ENCODE data around the gene CELSR2. TPM values are rescaled to one million over a fixed set of nuclear protein-coding genes. Genes with fewer than 3 reads are reported as not detected.
A peak's percentile ranks its signal among the peaks of the same experiment; 100 is the strongest.

Gene CELSR2, protein sequence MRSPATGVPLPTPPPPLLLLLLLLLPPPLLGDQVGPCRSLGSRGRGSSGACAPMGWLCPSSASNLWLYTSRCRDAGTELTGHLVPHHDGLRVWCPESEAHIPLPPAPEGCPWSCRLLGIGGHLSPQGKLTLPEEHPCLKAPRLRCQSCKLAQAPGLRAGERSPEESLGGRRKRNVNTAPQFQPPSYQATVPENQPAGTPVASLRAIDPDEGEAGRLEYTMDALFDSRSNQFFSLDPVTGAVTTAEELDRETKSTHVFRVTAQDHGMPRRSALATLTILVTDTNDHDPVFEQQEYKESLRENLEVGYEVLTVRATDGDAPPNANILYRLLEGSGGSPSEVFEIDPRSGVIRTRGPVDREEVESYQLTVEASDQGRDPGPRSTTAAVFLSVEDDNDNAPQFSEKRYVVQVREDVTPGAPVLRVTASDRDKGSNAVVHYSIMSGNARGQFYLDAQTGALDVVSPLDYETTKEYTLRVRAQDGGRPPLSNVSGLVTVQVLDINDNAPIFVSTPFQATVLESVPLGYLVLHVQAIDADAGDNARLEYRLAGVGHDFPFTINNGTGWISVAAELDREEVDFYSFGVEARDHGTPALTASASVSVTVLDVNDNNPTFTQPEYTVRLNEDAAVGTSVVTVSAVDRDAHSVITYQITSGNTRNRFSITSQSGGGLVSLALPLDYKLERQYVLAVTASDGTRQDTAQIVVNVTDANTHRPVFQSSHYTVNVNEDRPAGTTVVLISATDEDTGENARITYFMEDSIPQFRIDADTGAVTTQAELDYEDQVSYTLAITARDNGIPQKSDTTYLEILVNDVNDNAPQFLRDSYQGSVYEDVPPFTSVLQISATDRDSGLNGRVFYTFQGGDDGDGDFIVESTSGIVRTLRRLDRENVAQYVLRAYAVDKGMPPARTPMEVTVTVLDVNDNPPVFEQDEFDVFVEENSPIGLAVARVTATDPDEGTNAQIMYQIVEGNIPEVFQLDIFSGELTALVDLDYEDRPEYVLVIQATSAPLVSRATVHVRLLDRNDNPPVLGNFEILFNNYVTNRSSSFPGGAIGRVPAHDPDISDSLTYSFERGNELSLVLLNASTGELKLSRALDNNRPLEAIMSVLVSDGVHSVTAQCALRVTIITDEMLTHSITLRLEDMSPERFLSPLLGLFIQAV (N-terminal part only)
- 0.43 and 1.2 TPM in 2 replicates for total RNA-seq (2014; rRNA removed; shearing (Covaris generic); ENCODE audit: low replicate concordance)

DNA sequence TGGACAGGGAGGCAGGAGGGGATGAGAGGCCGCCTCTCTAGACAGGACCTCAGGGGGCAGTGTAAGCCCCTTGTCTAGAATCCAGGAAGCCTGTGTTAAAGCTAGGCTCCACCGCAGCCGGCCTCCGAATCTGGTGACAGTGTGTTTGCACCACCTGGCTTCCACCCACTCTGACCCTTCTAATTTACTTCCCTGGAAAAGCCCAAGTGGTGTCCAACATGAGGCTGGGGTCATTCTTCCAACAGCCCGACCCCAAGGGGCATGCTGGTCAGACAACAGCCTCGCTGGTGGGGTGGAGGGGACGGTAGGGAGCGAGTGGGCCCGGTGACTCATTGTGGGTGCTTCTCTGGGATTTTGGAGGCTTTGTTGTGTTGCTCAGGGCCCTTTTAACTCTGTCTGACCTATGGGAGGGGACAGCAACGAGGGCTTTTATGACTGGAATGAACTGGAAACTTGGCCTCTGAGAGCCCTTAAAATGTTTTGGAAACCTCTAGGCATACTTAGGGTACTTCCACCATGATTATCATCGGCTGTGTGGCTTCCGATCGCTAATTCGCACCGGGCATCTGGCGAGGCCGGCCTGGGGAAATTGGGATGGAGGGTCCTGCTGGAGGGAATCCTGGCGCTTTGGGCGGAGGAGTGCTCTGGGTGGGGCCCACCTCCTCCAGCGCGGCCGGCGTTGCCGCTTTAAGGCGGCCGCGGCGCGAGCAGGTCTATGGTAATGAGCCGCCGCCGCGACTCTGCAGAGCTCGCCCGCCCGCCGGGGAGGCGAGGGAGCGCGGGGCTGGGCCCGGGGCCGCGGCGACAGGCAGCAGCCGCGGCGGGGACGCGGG lies at the start of gene CELSR2:
TSS of gene CELSR2 (plus strand) at position 743 of the 833 bp plus-strand sequence. CDS start 541 bp downstream, outside the sequence.
- Histone ChIP-seq H2AFZ (ENCODE audit: low read length) (no peak within 1 kb of the TSS), H3K9me3 (ENCODE audit: low read length) (no peaks in the 10 kb centered on the region), H3K9ac (ENCODE audit: low read length) (peak within 1 kb of the TSS; percentile 50), H3K4me2 (ENCODE audit: low read depth, low read length, poor library complexity, severe bottlenecking) (peak within 1 kb of the TSS; percentile 65), H3K27ac (ENCODE audit: low read length) (no peak within 1 kb of the TSS), H3K27me3 (ENCODE audit: low read length) (no peaks in the 10 kb centered on the region), H3K4me1 (ENCODE audit: low read length) (peaks cover 16% of the 10 kb centered on the region), H3K4me3 (ENCODE audit: low read length) (peak within 1 kb of the TSS; percentile 61; the same call in 1 of the 2 replicates), H3K36me3 (ENCODE audit: insufficient read depth, low read length) (no peaks in the 10 kb centered on the region), H4K20me1 (ENCODE audit: insufficient read depth, low read depth, low read length) (0 out of 2 replicates have a peak, but pooled peaks cover 5% of the 10 kb centered on the region), H3K79me2 (ENCODE audit: low read length) (no peaks in the 10 kb centered on the region), H3K9me2 (replicated peaks; ENCODE audit: insufficient read depth, low read length) (no peaks in the 10 kb centered on the region)
- peak; percentile 83 for DNase-seq

- Histone ChIP-seq H3K36me3 (ENCODE audit: insufficient read depth, low read length) (no peaks in the 10 kb centered on the region), H3K4me3 (ENCODE audit: low read length) (no peak overlapping the region), H4K20me1 (ENCODE audit: insufficient read depth, low read depth, low read length) (0 out of 2 replicates have a peak, but pooled peaks cover 5% of the 10 kb centered on the region), H3K9me3 (ENCODE audit: low read length) (no peaks in the 10 kb centered on the region), H2AFZ (ENCODE audit: low read length) (0 out of 2 replicates have a peak overlapping the region, but pooled peaks have one; percentile 56), H3K9me2 (replicated peaks; ENCODE audit: insufficient read depth, low read length) (no peaks in the 10 kb centered on the region), H3K9ac (ENCODE audit: low read length) (no peak overlapping the region), H3K27ac (ENCODE audit: low read length) (no peak overlapping the region), H3K4me1 (ENCODE audit: low read length) (no peaks in the 10 kb centered on the region), H3K27me3 (ENCODE audit: low read length) (no peaks in the 10 kb centered on the region), H3K4me2 (ENCODE audit: low read depth, low read length, poor library complexity, severe bottlenecking) (no peak overlapping the region), H3K79me2 (ENCODE audit: low read length) (no peaks in the 10 kb centered on the region)
- no peak for DNase-seq
These were observed 49.6 kb upstream of the CELSR2 start for GRCh38 chr1:109199710-109200109.

- peak; percentile 81 for DNase-seq
- H3K9ac ChIP-seq (ENCODE audit: low read length), result no peak overlapping the region
- H3K27me3 ChIP-seq (ENCODE audit: low read length), result no peaks in the 10 kb centered on the region
- H3K36me3 ChIP-seq (ENCODE audit: insufficient read depth, low read length), result no peaks in the 10 kb centered on the region
- 0 out of 2 replicates have a peak, but pooled peaks cover 5% of the 10 kb centered on the region for H4K20me1 ChIP-seq (ENCODE audit: insufficient read depth, low read depth, low read length)
- no peak overlapping the region for H3K4me2 ChIP-seq (ENCODE audit: low read depth, low read length, poor library complexity, severe bottlenecking)
- no peaks in the 10 kb centered on the region for H3K4me1 ChIP-seq (ENCODE audit: low read length)
- H2AFZ ChIP-seq (ENCODE audit: low read length), result no peak overlapping the region
- H3K4me3 ChIP-seq (ENCODE audit: low read length), result no peak overlapping the region
- no peak overlapping the region for H3K27ac ChIP-seq (ENCODE audit: low read length)
- no peaks in the 10 kb centered on the region for H3K9me3 ChIP-seq (ENCODE audit: low read length)
- no peaks in the 10 kb centered on the region for H3K9me2 ChIP-seq (replicated peaks; ENCODE audit: insufficient read depth, low read length)
- H3K79me2 ChIP-seq (ENCODE audit: low read length), result no peaks in the 10 kb centered on the region
These were observed 48.1 kb upstream of the CELSR2 start for GRCh38 chr1:109201123-109201703.

GRCh38 chr1:109204484-109204883 lies 44.9 kb upstream of the CELSR2 start:
- no peak for DNase-seq
- H3K79me2 ChIP-seq (ENCODE audit: low read length), result no peaks in the 10 kb centered on the region
- 0 out of 2 replicates have a peak, but pooled peaks cover 5% of the 10 kb centered on the region for H4K20me1 ChIP-seq (ENCODE audit: insufficient read depth, low read depth, low read length)
- H3K9ac ChIP-seq (ENCODE audit: low read length), result no peak overlapping the region
- no peak overlapping the region for H2AFZ ChIP-seq (ENCODE audit: low read length)
- H3K4me2 ChIP-seq (ENCODE audit: low read depth, low read length, poor library complexity, severe bottlenecking), result no peak overlapping the region
- H3K9me3 ChIP-seq (ENCODE audit: low read length), result no peaks in the 10 kb centered on the region
- H3K27me3 ChIP-seq (ENCODE audit: low read length), result no peaks in the 10 kb centered on the region
- no peak overlapping the region for H3K27ac ChIP-seq (ENCODE audit: low read length)
- no peak overlapping the region for H3K4me3 ChIP-seq (ENCODE audit: low read length)
- H3K36me3 ChIP-seq (ENCODE audit: insufficient read depth, low read length), result no peaks in the 10 kb centered on the region
- no peaks in the 10 kb centered on the region for H3K9me2 ChIP-seq (replicated peaks; ENCODE audit: insufficient read depth, low read length)
- peaks cover 7% of the 10 kb centered on the region; the same call in 1 of the 2 replicates for H3K4me1 ChIP-seq (ENCODE audit: low read length)

DNA sequence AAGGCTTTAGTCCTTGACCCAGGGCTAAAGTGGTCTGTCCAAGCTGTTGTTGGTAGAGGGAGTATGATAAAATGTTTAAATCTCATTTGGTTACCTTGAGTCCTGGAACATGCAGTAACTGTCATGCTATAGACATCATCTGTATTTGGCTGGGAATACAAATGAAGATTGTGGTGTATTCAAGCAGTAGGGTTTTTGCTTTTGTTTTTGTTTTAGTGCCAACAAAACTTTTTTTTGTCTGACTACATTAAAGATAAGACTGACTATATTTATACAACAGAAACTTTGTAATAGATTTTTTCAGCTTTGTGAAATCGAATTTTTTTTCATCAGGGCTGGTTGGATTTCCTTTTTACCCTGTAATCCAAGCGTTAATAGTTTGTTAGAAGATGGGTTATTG lies 43.0 kb upstream of the CELSR2 start:
- Histone ChIP-seq H3K4me1 (ENCODE audit: low read length) (peaks cover 20% of the 10 kb centered on the region), H3K27me3 (ENCODE audit: low read length) (no peaks in the 10 kb centered on the region), H3K4me2 (ENCODE audit: low read depth, low read length, poor library complexity, severe bottlenecking) (no peak overlapping the region), H2AFZ (ENCODE audit: low read length) (no peak overlapping the region), H3K4me3 (ENCODE audit: low read length) (no peak overlapping the region), H3K9me2 (replicated peaks; ENCODE audit: insufficient read depth, low read length) (no peaks in the 10 kb centered on the region), H3K9ac (ENCODE audit: low read length) (no peak overlapping the region), H3K27ac (ENCODE audit: low read length) (no peak overlapping the region), H4K20me1 (ENCODE audit: insufficient read depth, low read depth, low read length) (0 out of 2 replicates have a peak, but pooled peaks cover 3% of the 10 kb centered on the region), H3K9me3 (ENCODE audit: low read length) (no peaks in the 10 kb centered on the region), H3K79me2 (ENCODE audit: low read length) (no peaks in the 10 kb centered on the region), H3K36me3 (ENCODE audit: insufficient read depth, low read length) (no peaks in the 10 kb centered on the region)
- DNase-seq, result no peak

- Histone ChIP-seq H3K79me2 (ENCODE audit: low read length) (no peaks in the 10 kb centered on the region), H3K27me3 (ENCODE audit: low read length) (no peaks in the 10 kb centered on the region), H3K36me3 (ENCODE audit: insufficient read depth, low read length) (no peaks in the 10 kb centered on the region), H3K4me2 (ENCODE audit: low read depth, low read length, poor library complexity, severe bottlenecking) (no peak overlapping the region), H4K20me1 (ENCODE audit: insufficient read depth, low read depth, low read length) (no peaks in the 10 kb centered on the region), H3K9me3 (ENCODE audit: low read length) (no peaks in the 10 kb centered on the region), H3K9ac (ENCODE audit: low read length) (no peak overlapping the region), H3K9me2 (replicated peaks; ENCODE audit: insufficient read depth, low read length) (no peaks in the 10 kb centered on the region), H2AFZ (ENCODE audit: low read length) (no peak overlapping the region), H3K4me1 (ENCODE audit: low read length) (peaks cover 20% of the 10 kb centered on the region), H3K27ac (ENCODE audit: low read length) (no peak overlapping the region), H3K4me3 (ENCODE audit: low read length) (no peak overlapping the region)
- no peak for DNase-seq
These were observed 41.8 kb upstream of the CELSR2 start for GRCh38 chr1:109207467-109208103.

- DNase-seq, result no peak
- Histone ChIP-seq H3K4me2 (ENCODE audit: low read depth, low read length, poor library complexity, severe bottlenecking) (no peak overlapping the region), H3K4me3 (ENCODE audit: low read length) (no peak overlapping the region), H3K9me3 (ENCODE audit: low read length) (no peaks in the 10 kb centered on the region), H3K27ac (ENCODE audit: low read length) (no peak overlapping the region), H3K36me3 (ENCODE audit: insufficient read depth, low read length) (no peaks in the 10 kb centered on the region), H3K79me2 (ENCODE audit: low read length) (no peaks in the 10 kb centered on the region), H3K27me3 (ENCODE audit: low read length) (no peaks in the 10 kb centered on the region), H2AFZ (ENCODE audit: low read length) (no peak overlapping the region), H3K9me2 (replicated peaks; ENCODE audit: insufficient read depth, low read length) (no peaks in the 10 kb centered on the region), H3K9ac (ENCODE audit: low read length) (no peak overlapping the region), H4K20me1 (ENCODE audit: insufficient read depth, low read depth, low read length) (no peaks in the 10 kb centered on the region), H3K4me1 (ENCODE audit: low read length) (peaks cover 25% of the 10 kb centered on the region)
These were observed 40.9 kb upstream of the CELSR2 start for GRCh38 chr1:109208394-109208793.

All from Karpas-422 (cell line).